H1 (cell line): ENCODE results near the gene JPT2.

Experiments used
- ASH2L ChIP-seq: fragments of 200-600, 300-600 bp; sonication (generic); IDR thresholded peaks from one replicate; pipeline ENCODE4 v1.7.1; 2017; ENCODE audit warnings: low read length
- CTCF ChIP-seq, 3 experiments: IDR thresholded peaks; 1 replicate in 2 of 3; 2 replicates in 1 of 3; pipeline versions ENCODE4 v1.5.1 to v1.6.1; 2011; ENCODE audit warnings: low read length in 3 of 3, mild to moderate bottlenecking in 3 of 3, inconsistent platforms in 2 of 3, low read depth in 1 of 3, moderate library complexity in 1 of 3; ENCODE audit not compliant: insufficient read depth in 1 of 3; ENCODE audit errors: control extremely low read depth in 1 of 3
- EZH2 ChIP-seq: fragments of 200-600 bp; sonication (generic); IDR thresholded peaks from 2 replicates; pipeline ENCODE4 v1.7.1; 2012; ENCODE audit warnings: low read depth, mild to moderate bottlenecking, moderate library complexity, low read length, inconsistent platforms; ENCODE audit not compliant: severe bottlenecking
- HDAC2 ChIP-seq, 2 experiments: fragments of 300-600 bp in 1 of 2; sonication (generic) in 1 of 2; IDR thresholded peaks; 2 replicates each; pipeline ENCODE4 v1.6.1; 2011 to 2012; ENCODE audit warnings: low read depth in 2 of 2, low read length in 2 of 2, mild to moderate bottlenecking in 2 of 2, moderate library complexity in 2 of 2, borderline replicate concordance in 1 of 2, inconsistent platforms in 1 of 2
- KDM1A ChIP-seq: fragments of 200-600, 300-600 bp; sonication (generic); IDR thresholded peaks from 2 replicates; pipeline ENCODE4 v1.7.1; 2016; ENCODE audit warnings: mild to moderate bottlenecking, low read length, borderline replicate concordance
- POLR2A ChIP-seq, 2 experiments: IDR thresholded peaks; 1 replicate in 1 of 2; 2 replicates in 1 of 2; pipeline ENCODE4 v1.6.1; 2011; ENCODE audit warnings: low read depth in 2 of 2, low read length in 2 of 2, mild to moderate bottlenecking in 2 of 2; ENCODE audit errors: control extremely low read depth in 1 of 2
- POLR2AphosphoS5 ChIP-seq: IDR thresholded peaks from 2 replicates; pipeline ENCODE4 v1.6.1; 2011; ENCODE audit warnings: low read depth, low read length
- RAD21 ChIP-seq, 2 experiments: IDR thresholded peaks in 1 of 2; conservative IDR thresholded peaks in 1 of 2; 2 replicates each; pipeline ENCODE4 v1.6.1; 2011; ENCODE audit warnings: low read depth in 2 of 2, low read length in 2 of 2, improper control_type of control experiment in 1 of 2, inconsistent platforms in 1 of 2, mild to moderate bottlenecking in 1 of 2, moderate library complexity in 1 of 2
- SIX5 ChIP-seq: IDR thresholded peaks from 2 replicates; pipeline ENCODE4 v1.6.1; 2011; ENCODE audit warnings: mild to moderate bottlenecking, low read depth, low read length
- TAF1 ChIP-seq: IDR thresholded peaks from 2 replicates; pipeline ENCODE4 v1.6.1; 2011; ENCODE audit warnings: mild to moderate bottlenecking, low read depth, low read length
- TEAD4 ChIP-seq: IDR thresholded peaks from 2 replicates; pipeline ENCODE4 v1.6.1; 2012; ENCODE audit warnings: low read depth, low read length, inconsistent platforms, mixed read lengths
- USF2 ChIP-seq: IDR thresholded peaks from 2 replicates; pipeline ENCODE4 v1.6.1; 2011; ENCODE audit warnings: low read length, improper control_type of control experiment

GRCh38 chr16:1688807-1689560, 10.9 kb downstream of the JPT2 start:
- TF ChIP-seq RAD21 (IDR thresholded peaks at IDR 0.05 in 1 of 2, conservative IDR thresholded peaks at IDR 0.05 in 1 of 2; ENCODE audit: low read depth in 2 of 2, low read length in 2 of 2), result no peak
- TF ChIP-seq CTCF (IDR thresholded peaks at IDR 0.05; ENCODE audit: control extremely low read depth in 1 of 3, insufficient read depth in 1 of 3, low read depth in 1 of 3, low read length in 3 of 3), result no peak
- no peak for TF ChIP-seq POLR2AphosphoS5
- no peak for TF ChIP-seq POLR2A (IDR thresholded peaks at IDR 0.05; ENCODE audit: control extremely low read depth in 1 of 2, low read depth in 2 of 2, low read length in 2 of 2)
- no peak for TF ChIP-seq KDM1A
- no peak for TF ChIP-seq EZH2
- no peak for TF ChIP-seq TAF1
- no peak for TF ChIP-seq ASH2L
- no peak for TF ChIP-seq HDAC2 (IDR thresholded peaks at IDR 0.05; ENCODE audit: borderline replicate concordance in 1 of 2, low read depth in 2 of 2, low read length in 2 of 2)
- TF ChIP-seq TEAD4, result no peak
- no peak for TF ChIP-seq SIX5
- TF ChIP-seq USF2, result no peak
